ENCODE measurements around the gene DLX3.

The DLX3 gene

DNA sequence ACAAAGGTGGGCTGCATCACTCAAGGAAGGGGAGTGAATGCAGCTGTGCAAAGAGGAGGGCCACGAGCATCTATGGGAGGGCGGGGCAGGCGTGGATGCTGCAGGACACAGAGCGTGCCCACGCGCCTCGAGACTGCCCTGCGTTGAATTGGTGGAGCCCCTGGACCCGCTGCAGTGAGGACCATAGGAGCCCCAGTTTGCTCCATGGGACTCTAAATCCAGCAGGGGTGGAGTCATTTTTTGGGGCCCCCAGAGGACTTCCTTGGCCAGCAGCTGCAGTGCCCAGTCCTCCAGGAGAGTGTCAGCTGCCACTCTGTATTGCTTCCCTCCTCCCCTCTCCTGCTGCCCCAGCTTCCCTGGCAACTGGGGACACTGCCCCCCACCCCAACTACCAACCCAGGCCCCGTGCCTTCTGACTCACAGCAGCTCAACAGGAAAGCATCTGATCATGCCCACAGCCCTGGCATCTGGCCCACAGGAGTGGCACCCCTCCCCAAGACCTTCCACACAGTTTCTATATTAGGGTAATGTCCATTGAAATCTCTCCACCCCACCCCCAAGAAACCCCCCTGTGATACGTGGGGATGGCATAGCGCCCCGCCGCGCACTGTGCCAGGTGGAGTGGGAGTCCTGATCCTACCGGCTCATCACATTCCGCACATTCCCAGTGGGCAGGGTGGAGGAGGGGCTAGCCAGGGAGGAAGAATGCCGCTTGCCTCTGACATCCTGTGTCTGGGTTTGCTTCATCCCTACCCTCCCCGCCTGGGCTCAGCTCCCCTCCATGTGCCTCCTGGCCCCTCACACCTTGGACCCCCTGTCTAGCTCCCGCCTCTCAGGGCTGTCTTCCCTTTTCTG, 33.1 kb upstream of the DLX3 start:
- TF ChIP-seq ZFX (IDR thresholded peaks at IDR 0.05; ENCODE audit: borderline replicate concordance), result no peak
- H3K27ac ChIP-seq, result no peak overlapping the region

DNA sequence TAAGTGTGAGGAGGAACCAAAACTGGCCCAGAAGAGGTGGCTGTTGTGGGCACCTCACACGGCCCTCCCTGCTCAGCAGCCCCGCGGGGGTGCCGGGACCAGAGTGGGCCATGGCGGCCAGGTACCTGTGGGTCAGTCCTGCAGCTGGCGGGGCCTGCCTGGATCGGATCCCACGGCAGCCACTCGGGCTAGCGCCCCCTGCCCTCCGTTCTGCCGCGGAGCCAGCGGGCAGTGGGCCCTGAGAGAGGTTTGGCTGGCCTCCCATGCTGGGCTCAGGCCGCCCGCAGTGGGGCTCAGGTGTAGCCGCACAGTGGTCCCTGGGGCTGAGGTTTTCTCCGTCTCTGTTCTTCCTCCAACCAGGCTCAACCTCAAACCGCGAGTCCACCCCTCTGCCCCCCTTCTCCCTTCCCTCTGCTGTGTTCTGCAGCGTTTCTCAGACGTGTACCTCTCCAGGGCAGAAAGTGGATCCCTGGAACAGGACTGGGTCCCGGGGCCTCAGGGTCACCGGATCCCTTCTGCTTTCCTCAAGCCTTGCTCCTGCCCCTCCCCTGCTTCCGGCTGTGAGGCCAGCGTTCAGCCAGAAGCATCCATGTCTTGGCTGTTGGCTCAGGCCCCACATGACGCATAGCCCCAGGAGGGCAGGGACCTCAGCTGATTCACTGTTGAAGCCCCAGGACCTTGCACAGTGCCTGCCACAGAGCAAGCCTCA, 32.3 kb upstream of the DLX3 start:
- H3K27ac ChIP-seq, result no peak overlapping the region
- TF ChIP-seq ZFX (IDR thresholded peaks at IDR 0.05; ENCODE audit: borderline replicate concordance), result no peak
- TF ChIP-seq, protein P1, sequence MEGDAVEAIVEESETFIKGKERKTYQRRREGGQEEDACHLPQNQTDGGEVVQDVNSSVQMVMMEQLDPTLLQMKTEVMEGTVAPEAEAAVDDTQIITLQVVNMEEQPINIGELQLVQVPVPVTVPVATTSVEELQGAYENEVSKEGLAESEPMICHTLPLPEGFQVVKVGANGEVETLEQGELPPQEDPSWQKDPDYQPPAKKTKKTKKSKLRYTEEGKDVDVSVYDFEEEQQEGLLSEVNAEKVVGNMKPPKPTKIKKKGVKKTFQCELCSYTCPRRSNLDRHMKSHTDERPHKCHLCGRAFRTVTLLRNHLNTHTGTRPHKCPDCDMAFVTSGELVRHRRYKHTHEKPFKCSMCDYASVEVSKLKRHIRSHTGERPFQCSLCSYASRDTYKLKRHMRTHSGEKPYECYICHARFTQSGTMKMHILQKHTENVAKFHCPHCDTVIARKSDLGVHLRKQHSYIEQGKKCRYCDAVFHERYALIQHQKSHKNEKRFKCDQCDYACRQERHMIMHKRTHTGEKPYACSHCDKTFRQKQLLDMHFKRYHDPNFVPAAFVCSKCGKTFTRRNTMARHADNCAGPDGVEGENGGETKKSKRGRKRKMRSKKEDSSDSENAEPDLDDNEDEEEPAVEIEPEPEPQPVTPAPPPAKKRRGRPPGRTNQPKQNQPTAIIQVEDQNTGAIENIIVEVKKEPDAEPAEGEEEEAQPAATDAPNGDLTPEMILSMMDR (IDR thresholded peaks at IDR 0.05), result peak; percentile 79

DNA sequence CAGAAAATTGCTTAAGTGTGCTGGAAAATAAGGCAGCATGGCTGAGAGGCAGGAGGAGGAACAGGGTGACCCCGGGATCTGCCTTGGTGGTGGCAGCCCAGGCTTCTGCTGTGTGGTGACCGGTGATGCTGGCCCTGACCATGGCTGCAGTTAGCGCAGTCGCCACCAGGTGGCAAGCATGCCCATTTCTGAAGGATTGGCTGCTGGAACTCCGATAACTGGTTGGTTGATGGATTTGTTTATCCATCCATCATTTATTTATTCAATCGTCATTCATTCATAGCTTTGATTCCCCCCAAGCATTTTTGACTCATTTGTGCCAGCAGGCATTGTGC, 31.8 kb upstream of the DLX3 start:
- TF ChIP-seq, protein P1 (IDR thresholded peaks at IDR 0.05), result peak; percentile 93
- TF ChIP-seq ZFX (IDR thresholded peaks at IDR 0.05; ENCODE audit: borderline replicate concordance), result no peak
- no peak overlapping the region for H3K27ac ChIP-seq

DNA sequence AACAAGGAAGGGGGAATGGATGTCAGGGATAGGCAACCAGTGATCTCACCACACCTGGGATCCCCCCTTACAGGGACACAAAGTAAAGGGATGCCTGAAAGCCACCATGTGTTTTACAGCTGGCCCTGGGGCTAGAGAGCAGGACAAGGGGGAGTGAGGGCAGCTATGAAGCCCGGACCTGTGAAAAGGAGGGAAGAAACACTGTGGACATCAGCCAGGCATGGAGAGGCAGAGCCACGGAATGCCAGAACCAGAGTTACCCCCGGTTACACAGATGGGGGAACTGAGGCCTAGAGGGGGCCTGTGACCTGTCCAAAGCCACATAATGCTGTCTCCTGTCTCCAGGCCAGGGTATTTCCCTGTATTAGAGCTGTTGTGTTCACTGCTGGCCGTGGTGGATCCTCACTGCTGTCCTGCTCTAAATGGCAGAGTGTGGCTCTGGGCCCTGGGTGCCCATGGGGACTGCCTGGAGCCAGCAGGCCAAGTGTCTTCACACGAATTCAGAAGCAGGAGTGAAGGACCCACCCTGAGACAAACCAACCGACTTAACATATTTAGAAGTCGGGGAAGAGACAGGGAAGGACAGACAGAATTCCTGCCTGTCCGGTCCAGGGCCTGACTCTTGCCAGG, 31.1 kb upstream of the DLX3 start:
- TF ChIP-seq, protein P1 (IDR thresholded peaks at IDR 0.05), result no peak
- TF ChIP-seq ZFX (IDR thresholded peaks at IDR 0.05; ENCODE audit: borderline replicate concordance), result no peak
- H3K27ac ChIP-seq, result no peak overlapping the region

DNA sequence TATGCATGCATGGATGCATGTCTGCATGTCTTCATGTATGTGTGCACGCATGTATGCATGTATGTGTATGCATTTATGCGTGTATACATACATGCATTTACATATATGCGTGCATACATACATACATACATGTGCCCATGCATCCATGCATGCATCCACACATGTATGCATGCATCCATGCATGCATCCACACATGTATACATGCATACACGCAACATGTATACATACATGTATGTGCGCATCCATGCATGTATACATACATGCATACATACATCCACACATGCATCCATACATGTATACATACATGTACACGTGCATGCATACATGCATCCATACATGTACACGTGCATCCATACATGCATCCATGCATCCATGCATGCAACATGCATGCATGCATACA, 29.8 kb upstream of the DLX3 start:
- TF ChIP-seq, protein P1 (IDR thresholded peaks at IDR 0.05), result no peak
- no peak for TF ChIP-seq ZFX (IDR thresholded peaks at IDR 0.05; ENCODE audit: borderline replicate concordance)

DNA sequence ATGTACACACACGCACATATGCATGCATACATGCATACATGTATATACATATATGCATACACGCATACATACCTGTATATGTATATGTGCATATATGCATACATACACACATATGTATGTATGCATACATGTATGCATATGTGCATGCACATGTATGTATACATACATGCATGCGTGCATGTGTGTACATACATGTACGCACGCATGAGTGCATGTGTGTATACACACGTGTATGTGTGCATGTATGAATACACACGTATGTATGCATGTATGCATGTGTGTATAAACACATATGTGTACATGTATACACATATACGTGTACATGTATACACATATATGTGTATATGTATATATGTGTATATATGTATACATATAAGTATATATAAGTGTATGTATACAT, 28.5 kb upstream of the DLX3 start:
- TF ChIP-seq ZFX (IDR thresholded peaks at IDR 0.05; ENCODE audit: borderline replicate concordance), result no peak
- TF ChIP-seq, protein P1 (IDR thresholded peaks at IDR 0.05), result no peak
- H3K27ac ChIP-seq, result no peak overlapping the region

More for the DNA sequence above, 29.8 kb upstream of the DLX3 start:
- H3K27ac ChIP-seq, result no peak overlapping the region

DNA sequence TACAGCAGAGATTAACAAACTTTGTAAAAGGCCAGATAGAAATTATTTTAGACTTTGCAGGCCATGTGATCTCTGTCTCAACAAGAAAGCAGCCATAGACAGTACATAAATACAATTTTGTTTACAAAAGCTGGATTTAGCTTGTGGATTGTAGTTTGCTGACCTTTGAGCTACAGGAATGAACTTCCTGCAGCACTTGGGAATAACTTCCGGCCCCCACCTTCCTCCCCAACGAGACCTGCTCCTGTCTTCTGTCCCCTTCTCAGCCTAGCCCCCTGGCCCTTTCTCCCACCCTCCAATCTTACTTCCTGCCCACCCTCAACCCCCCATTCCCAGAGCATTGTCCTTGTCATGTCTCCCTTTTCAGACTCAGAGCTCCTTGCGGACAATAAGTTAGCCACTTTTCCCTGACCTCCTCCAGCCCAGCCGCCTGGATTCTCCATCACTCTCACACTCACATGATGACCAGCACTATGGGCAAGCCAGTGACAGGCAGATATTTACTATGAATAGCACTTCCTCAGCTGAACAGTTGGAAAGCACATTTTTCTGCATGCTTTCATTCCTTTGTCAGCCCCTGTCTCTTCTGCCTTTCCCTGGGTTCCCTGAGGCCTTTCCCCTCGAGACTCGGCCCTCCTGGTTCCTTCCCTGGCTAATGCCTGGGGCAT, 27.6 kb upstream of the DLX3 start:
- no peak overlapping the region for H3K27ac ChIP-seq
- TF ChIP-seq ZFX (IDR thresholded peaks at IDR 0.05; ENCODE audit: borderline replicate concordance), result no peak
- TF ChIP-seq, protein P1 (IDR thresholded peaks at IDR 0.05), result no peak

All from 22Rv1 (cell line).